HUES6 (cell line): ENCODE measurements around the gene CHD5.
A peak's percentile ranks its signal among the peaks of the same experiment; 100 is the strongest.

Source experiments
- H3K27ac ChIP-seq: 2 replicates; pipeline ENCODE4 v1.7.0; 2013; ENCODE audit warnings: low read depth, mild to moderate bottlenecking, low read length, inconsistent platforms
- H3K27me3 ChIP-seq: 2 replicates; pipeline ENCODE4 v1.6.1; 2013; ENCODE audit warnings: low read length; ENCODE audit not compliant: control insufficient read depth, insufficient read depth
- H3K36me3 ChIP-seq: 2 replicates; pipeline ENCODE4 v1.6.1; 2013; ENCODE audit warnings: low read length; ENCODE audit not compliant: control insufficient read depth, insufficient read depth
- H3K4me1 ChIP-seq: 2 replicates; pipeline ENCODE4 v1.6.1; 2013; ENCODE audit warnings: low read length; ENCODE audit not compliant: control insufficient read depth, insufficient read depth
- H3K4me3 ChIP-seq: 2 replicates; pipeline ENCODE4 v1.5.1; 2013; ENCODE audit warnings: low read depth, low read length
- H3K9ac ChIP-seq: one replicate; pipeline ENCODE4 v1.6.1; 2013; ENCODE audit warnings: mild to moderate bottlenecking, low read length
- H3K9me3 ChIP-seq: 2 replicates; pipeline ENCODE4 v1.6.1; 2013; ENCODE audit warnings: low read depth, low read length; ENCODE audit not compliant: control insufficient read depth, insufficient read depth

CHD5 gene

GRCh38 chr1:6149597-6149996, 30.5 kb downstream of the CHD5 start:
- 0 out of 2 replicates have a peak, but pooled peaks cover 3% of the 10 kb centered on the region for H3K4me1 ChIP-seq
- no peaks in the 10 kb centered on the region for H3K36me3 ChIP-seq
- H3K4me3 ChIP-seq: no peak overlapping the region
- H3K9ac ChIP-seq: no peak overlapping the region
- H3K27ac ChIP-seq: no peak overlapping the region
- peaks cover 3% of the 10 kb centered on the region; the same call in 1 of the 2 replicates for H3K9me3 ChIP-seq
- peaks cover 49% of the 10 kb centered on the region for H3K27me3 ChIP-seq

- H3K27me3 ChIP-seq: peaks cover 49% of the 10 kb centered on the region
- no peak overlapping the region for H3K27ac ChIP-seq
- H3K36me3 ChIP-seq: no peaks in the 10 kb centered on the region
- no peak overlapping the region for H3K9ac ChIP-seq
- peaks cover 3% of the 10 kb centered on the region; the same call in 1 of the 2 replicates for H3K9me3 ChIP-seq
- H3K4me3 ChIP-seq: peak overlapping the region; percentile 42
- peaks cover 6% of the 10 kb centered on the region; the same call in 1 of the 2 replicates for H3K4me1 ChIP-seq
These were observed 31.5 kb downstream of the CHD5 start for GRCh38 chr1:6148497-6149241.

GRCh38 chr1:6145864-6146410, 34.2 kb downstream of the CHD5 start:
- Histone ChIP-seq H3K27ac (no peak overlapping the region), H3K27me3 (peaks cover 49% of the 10 kb centered on the region), H3K9ac (no peak overlapping the region), H3K4me1 (peaks cover 6% of the 10 kb centered on the region; the same call in 1 of the 2 replicates), H3K9me3 (peaks cover 3% of the 10 kb centered on the region; the same call in 1 of the 2 replicates), H3K4me3 (no peak overlapping the region), H3K36me3 (no peaks in the 10 kb centered on the region)

- peaks cover 3% of the 10 kb centered on the region; the same call in 1 of the 2 replicates for H3K9me3 ChIP-seq
- H3K4me1 ChIP-seq: peaks cover 6% of the 10 kb centered on the region; the same call in 1 of the 2 replicates
- H3K27ac ChIP-seq: no peak overlapping the region
- no peak overlapping the region for H3K9ac ChIP-seq
- no peak overlapping the region for H3K4me3 ChIP-seq
- H3K36me3 ChIP-seq: no peaks in the 10 kb centered on the region
- peaks cover 46% of the 10 kb centered on the region for H3K27me3 ChIP-seq
These were observed 34.7 kb downstream of the CHD5 start for GRCh38 chr1:6145396-6145750.

- H3K27me3 ChIP-seq: peaks cover 41% of the 10 kb centered on the region
- H3K4me1 ChIP-seq: peaks cover 6% of the 10 kb centered on the region; the same call in 1 of the 2 replicates
- H3K36me3 ChIP-seq: no peaks in the 10 kb centered on the region
- H3K9ac ChIP-seq: no peak overlapping the region
- H3K4me3 ChIP-seq: no peak overlapping the region
- no peak overlapping the region for H3K27ac ChIP-seq
- peaks cover 3% of the 10 kb centered on the region; the same call in 1 of the 2 replicates for H3K9me3 ChIP-seq
These were observed 35.3 kb downstream of the CHD5 start for GRCh38 chr1:6144647-6145395.

GRCh38 chr1:6144175-6144574, 35.9 kb downstream of the CHD5 start:
- Histone ChIP-seq H3K9me3 (no peaks in the 10 kb centered on the region), H3K9ac (no peak overlapping the region), H3K27me3 (peaks cover 34% of the 10 kb centered on the region), H3K36me3 (no peaks in the 10 kb centered on the region), H3K27ac (no peak overlapping the region), H3K4me3 (no peak overlapping the region), H3K4me1 (peaks cover 6% of the 10 kb centered on the region; the same call in 1 of the 2 replicates)

- no peak overlapping the region for H3K4me3 ChIP-seq
- H3K27me3 ChIP-seq: peaks cover 28% of the 10 kb centered on the region
- peaks cover 3% of the 10 kb centered on the region; the same call in 1 of the 2 replicates for H3K4me1 ChIP-seq
- H3K9ac ChIP-seq: no peak overlapping the region
- H3K36me3 ChIP-seq: no peaks in the 10 kb centered on the region
- H3K27ac ChIP-seq: no peak overlapping the region
- no peaks in the 10 kb centered on the region for H3K9me3 ChIP-seq
These were observed 36.7 kb downstream of the CHD5 start for GRCh38 chr1:6143395-6143794.

- H3K4me1 ChIP-seq: peaks cover 3% of the 10 kb centered on the region; the same call in 1 of the 2 replicates
- H3K4me3 ChIP-seq: no peak overlapping the region
- no peak overlapping the region for H3K9ac ChIP-seq
- H3K36me3 ChIP-seq: no peaks in the 10 kb centered on the region
- peaks cover 22% of the 10 kb centered on the region for H3K27me3 ChIP-seq
- no peak overlapping the region for H3K27ac ChIP-seq
- no peaks in the 10 kb centered on the region for H3K9me3 ChIP-seq
These were observed 37.4 kb downstream of the CHD5 start for GRCh38 chr1:6142734-6143133.

- Histone ChIP-seq H3K4me1 (peaks cover 3% of the 10 kb centered on the region; the same call in 1 of the 2 replicates), H3K4me3 (no peak overlapping the region), H3K9ac (no peak overlapping the region), H3K27ac (no peak overlapping the region), H3K36me3 (no peaks in the 10 kb centered on the region), H3K27me3 (peaks cover 15% of the 10 kb centered on the region), H3K9me3 (no peaks in the 10 kb centered on the region)
These were observed 38.0 kb downstream of the CHD5 start for GRCh38 chr1:6142036-6142621.

- Histone ChIP-seq H3K27me3 (peaks cover 11% of the 10 kb centered on the region; the same call in 1 of the 2 replicates), H3K27ac (no peak overlapping the region), H3K4me1 (peaks cover 3% of the 10 kb centered on the region; the same call in 1 of the 2 replicates), H3K4me3 (no peak overlapping the region), H3K9me3 (no peaks in the 10 kb centered on the region), H3K36me3 (no peaks in the 10 kb centered on the region), H3K9ac (no peak overlapping the region)
These were observed 38.5 kb downstream of the CHD5 start for GRCh38 chr1:6141592-6141991.
